K562 (cell line): ENCODE results near the gene C17orf113. TPM values are rescaled to one million over a fixed set of nuclear protein-coding genes. Genes with fewer than 3 reads are reported as not detected.

Source experiments
- ATAC-seq: fragments of 200-7000 bp; cut with Tn5 transposase; 3 replicates; pipeline ENCODE4 v1.9.1; 2020; ENCODE audit warnings: moderate library complexity
- BruUV-seq: library from RNA; stranded (reverse); fragments of 400-500 nt; replicated peaks from 2 replicates; lab custom pipeline; 2021; lab: Mats Ljungman, UMichigan
- CTCF ChIA-PET: fragments of 300-600 bp; formaldehyde crosslinking; extraction: SDS; loops from one replicate; lab custom pipeline; 2021; ENCODE audit warnings: low intra/inter-chr PET ratio; lab: Yijun Ruan, JAX
- POLR2A ChIA-PET: fragments of 300-600, 350-650 bp; sonication (Branson Sonifier 250); formaldehyde crosslinking; extraction: SDS; loops from one replicate; lab custom pipeline; 2021; ENCODE audit warnings: antibody characterized with exemption, inconsistent platforms; lab: Yijun Ruan, JAX
- DNase-seq, 4 experiments: peaks; one replicate each; pipeline versions ENCODE4 v3.0.0 to v3.0.0-alpha.2; 2011 to 2018; ENCODE audit warnings: low spot score in 3 of 4, mixed read lengths in 3 of 4; ENCODE audit errors: extremely low read depth in 1 of 4
- FAIRE-seq: peaks from 2 replicates; lab custom pipeline; 2011; peaks lifted over from hg19 to GRCh38; lab: Jason Lieb, UNC
- H2AFZ ChIP-seq: 2 replicates; pipeline ENCODE4 v1.6.0; 2011; ENCODE audit warnings: low read depth, low read length, control low read depth, inconsistent platforms
- H3K27ac ChIP-seq: fragments of 200-600 bp; 3 replicates; pipeline ENCODE4 v1.8.0; 2011; ENCODE audit warnings: low read depth, mild to moderate bottlenecking, control low read depth, inconsistent platforms, low read length, moderate library complexity, mixed read lengths; ENCODE audit errors: extremely low read depth
- H3K27me3 ChIP-seq, 2 experiments: fragments of 300-600 bp in 1 of 2; 2 replicates in 1 of 2; 3 replicates in 1 of 2; pipeline versions ENCODE4 v1.6.0 to v1.8.0; 2011; ENCODE audit warnings: inconsistent platforms in 2 of 2, low read length in 2 of 2, mild to moderate bottlenecking in 1 of 2, mixed read lengths in 1 of 2, moderate library complexity in 1 of 2; ENCODE audit not compliant: control insufficient read depth in 2 of 2, insufficient read depth in 2 of 2
- H3K36me3 ChIP-seq: fragments of 300-600 bp; 3 replicates; pipeline ENCODE4 v1.8.0; 2011; ENCODE audit warnings: mild to moderate bottlenecking, low read length, inconsistent platforms; ENCODE audit not compliant: control insufficient read depth, insufficient read depth
- H3K4me1 ChIP-seq, 2 experiments: fragments of 200-600 bp in 1 of 2; replicated peaks in 1 of 2; 2 replicates in 1 of 2; 3 replicates in 1 of 2; pipeline versions ENCODE4 v1.5.1 to v1.8.0; 2011; ENCODE audit warnings: inconsistent platforms in 2 of 2, low read length in 2 of 2, mild to moderate bottlenecking in 1 of 2, mixed read lengths in 1 of 2, moderate library complexity in 1 of 2; ENCODE audit not compliant: control insufficient read depth in 2 of 2, insufficient read depth in 2 of 2
- H3K4me2 ChIP-seq: 2 replicates; pipeline ENCODE4 v1.6.1; 2011; ENCODE audit warnings: low read length, control low read depth, inconsistent platforms, mixed read lengths; ENCODE audit not compliant: insufficient read depth
- H3K4me3 ChIP-seq: fragments of 200-600 bp; sonication (generic), shearing (Covaris generic); 2 replicates; pipeline ENCODE4 v1.5.1; 2016; ENCODE audit warnings: control low read depth, inconsistent platforms
- H3K79me2 ChIP-seq: fragments of 200-600 bp; 3 replicates; pipeline ENCODE4 v1.8.0; 2011; ENCODE audit warnings: low read length, inconsistent platforms; ENCODE audit not compliant: control insufficient read depth, insufficient read depth
- H3K9ac ChIP-seq, 2 experiments: 2 replicates each; pipeline versions ENCODE4 v1.6.0 to v1.6.1; 2011; ENCODE audit warnings: low read depth in 2 of 2, low read length in 2 of 2, control low read depth in 1 of 2, inconsistent platforms in 1 of 2, mild to moderate bottlenecking in 1 of 2, mixed read lengths in 1 of 2; ENCODE audit not compliant: insufficient read depth in 1 of 2
- H3K9me1 ChIP-seq: one replicate; pipeline ENCODE4 v1.6.0; 2011; ENCODE audit warnings: inconsistent platforms, mild to moderate bottlenecking, low read length, moderate library complexity; ENCODE audit not compliant: control insufficient read depth, insufficient read depth
- H3K9me3 ChIP-seq: replicated peaks from 2 replicates; pipeline ENCODE4 v1.5.1; 2011; ENCODE audit warnings: low read depth, low read length, inconsistent platforms; ENCODE audit not compliant: control insufficient read depth, insufficient read depth
- H4K20me1 ChIP-seq: replicated peaks from 2 replicates; pipeline ENCODE4 v1.6.1; 2011; ENCODE audit warnings: low read length, inconsistent platforms, mixed read lengths; ENCODE audit not compliant: control insufficient read depth, insufficient read depth
- CREBBP ChIP-seq: IDR thresholded peaks from one replicate; pipeline ENCODE4 v1.6.1; 2012; ENCODE audit warnings: low read depth, mild to moderate bottlenecking, control low read depth, inconsistent platforms, low read length
- E4F1 ChIP-seq: fragments of 250-450 bp; sonication (Bioruptor Pico); IDR thresholded peaks from 2 replicates; pipeline ENCODE4 v1.5.0; 2021; ENCODE audit warnings: mild to moderate bottlenecking, borderline replicate concordance
- KDM2B ChIP-seq: fragments of 250-450 bp; sonication (Bioruptor Pico); IDR thresholded peaks from 2 replicates; pipeline ENCODE4 v1.8.0; 2021; ENCODE audit warnings: mild to moderate bottlenecking, moderate library complexity
- POLR2AphosphoS5 ChIP-seq: IDR thresholded peaks from 2 replicates; pipeline ENCODE4 v1.6.1; 2011; ENCODE audit warnings: mild to moderate bottlenecking, low read depth, low read length, moderate library complexity; ENCODE audit not compliant: control insufficient read depth, insufficient read depth
- POLR2G ChIP-seq: fragments of 200-400 bp; formaldehyde crosslinking; IDR thresholded peaks from 2 replicates; pipeline ENCODE4 v1.6.1; 2017; ENCODE audit warnings: low read depth, mild to moderate bottlenecking, antibody characterized with exemption, low read length, moderate library complexity
- RCOR1 ChIP-seq, 2 experiments: IDR thresholded peaks; 2 replicates each; pipeline ENCODE4 v1.6.1; 2012; ENCODE audit warnings: low read depth in 2 of 2, low read length in 2 of 2, borderline replicate concordance in 1 of 2, improper control_type of control experiment in 1 of 2
- SLC30A9 ChIP-seq: fragments of 250-450 bp; sonication (Bioruptor Pico); IDR thresholded peaks from 2 replicates; pipeline ENCODE4 v1.8.0; 2022; ENCODE audit warnings: mild to moderate bottlenecking, moderate library complexity
- TCFL5 ChIP-seq: fragments of 250-450 bp; sonication (Bioruptor Pico); conservative IDR thresholded peaks from 2 replicates; pipeline ENCODE4 v1.6.1; 2021; ENCODE audit warnings: mild to moderate bottlenecking, moderate library complexity, matching md5 sums
- ZBTB5 ChIP-seq: fragments of 450-650 bp; IDR thresholded peaks from 2 replicates; pipeline ENCODE4 v1.6.1; 2017; ENCODE audit warnings: antibody characterized with exemption
- ZHX1 ChIP-seq: fragments of 150-350 bp; conservative IDR thresholded peaks from 2 replicates; pipeline ENCODE4 v1.6.1; 2014; ENCODE audit warnings: low read length
- ZKSCAN1 ChIP-seq: fragments of 150-350 bp; IDR thresholded peaks from 2 replicates; pipeline ENCODE4 v1.6.1; 2016; ENCODE audit warnings: low read depth, low read length
- ZNF561 ChIP-seq: fragments of 450-650 bp; formaldehyde crosslinking; conservative IDR thresholded peaks from 2 replicates; pipeline ENCODE4 v1.4.0; 2020; ENCODE audit warnings: mild to moderate bottlenecking, moderate library complexity
- ZNF740 ChIP-seq, 3 experiments: fragments of 200-800 bp in 1 of 3; sonication (Bioruptor generic) in 1 of 3; sonication (generic) in 1 of 3; formaldehyde crosslinking in 1 of 3; IDR thresholded peaks; 2 replicates each; pipeline versions ENCODE4 v1.6.1 to v1.8.0; 2016 to 2022; ENCODE audit warnings: mild to moderate bottlenecking in 2 of 3, missing compliant biosample characterization in 2 of 3, missing genetic modification characterization in 2 of 3, missing genetic modification reagents in 1 of 3
- WGBS: fragments of 100-300 bp; shearing (Covaris generic); methylation state at CpG from one replicate; pipeline ENCODE4 v1.1.6; 2016; ENCODE audit warnings: low coverage, mixed read lengths; ENCODE audit not compliant: insufficient coverage; ENCODE audit errors: missing lambda C conversion rate; 5-methylcytosine and 5-hydroxymethylcytosine counted together
- in situ Hi-C: fragments of 300-500 bp; cut with MboI; formaldehyde crosslinking; loops from 4 replicates; pipeline ENCODE4 v1.15.0; 2018; ENCODE audit warnings: inconsistent platforms, mixed read lengths
- intact Hi-C: fragments of 100-400 bp; cut with micrococcal nuclease; formaldehyde crosslinking; loops from 2 replicates; pipeline ENCODE4 v1.14.2; 2022
- polyA plus RNA-seq, 8 experiments: library from polyadenylated mRNA; depleted of rRNA in 4 of 8; stranded (reverse) in 5 of 8; unstranded in 3 of 8; fragments of >200 nt; fragmentation: Nextera tagmentation in 2 of 8; fragmentation: Illumina TruSeq in 1 of 8; extraction: Ambion mirVana in 2 of 8; extraction: Trizol in 1 of 8; gene quantifications; 2 replicates each; pipeline versions ENCODE4 v1.2.1 to v1.2.3, GENCODE V29; 2011 to 2014; ENCODE audit warnings: inconsistent platforms in 1 of 8, missing spikeins in 1 of 8
- total RNA-seq, 7 experiments: library from RNA; depleted of rRNA in 6 of 7; stranded (reverse); fragments of >200 nt in 6 of 7; fragmentation: Illumina TruSeq in 2 of 7; extraction: Trizol in 2 of 7; gene quantifications; 2 replicates each; pipeline versions ENCODE4 v1.2.1 to v1.2.3, GENCODE V29; 2011 to 2021; ENCODE audit warnings: low replicate concordance in 1 of 7

The C17orf113 gene
- total and polyA plus RNA-seq, 9 of the 15 experiments (the other 6 are each of a cell fraction or from before 2014, with no cell fraction given), result 0.10 to 1.2 (median 0.31) TPM

DNA sequence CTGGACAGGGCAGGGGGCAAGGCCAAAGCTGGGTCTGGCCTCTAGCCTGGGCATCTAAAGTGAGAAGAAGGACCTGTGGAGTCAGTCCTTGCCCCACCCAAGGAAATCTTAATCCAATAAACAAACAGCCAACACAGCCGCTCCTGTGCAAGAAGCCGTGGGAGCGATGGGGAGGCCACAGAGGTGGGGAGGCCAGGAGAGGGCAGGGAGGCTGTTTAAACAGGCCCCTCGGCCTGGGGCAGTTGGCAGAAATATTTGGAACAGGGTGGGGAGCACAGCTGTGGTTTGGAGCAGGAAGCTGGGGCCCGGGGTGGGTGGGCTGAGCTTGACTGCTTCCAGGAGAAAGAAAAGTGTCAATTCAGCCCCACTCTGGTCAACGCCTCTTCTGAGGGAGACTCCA is 42.5 kb upstream of the C17orf113 start:
- no peaks in the 10 kb centered on the region; the same call in 1 of the 2 replicates for H4K20me1 ChIP-seq
- CTCF ChIA-PET, result no interaction called here
- H3K79me2 ChIP-seq, result no peaks in the 10 kb centered on the region
- no peak overlapping the region for H3K4me2 ChIP-seq
- H3K27ac ChIP-seq, result no peak overlapping the region
- no peaks in the 10 kb centered on the region for H3K36me3 ChIP-seq
- no peaks in the 10 kb centered on the region for H3K9me3 ChIP-seq
- H2AFZ ChIP-seq, result no peak overlapping the region
- no peak overlapping the region for H3K4me3 ChIP-seq
- peaks cover 21 to 35% of the 10 kb centered on the region in 2 experiments for H3K4me1 ChIP-seq
- POLR2A ChIA-PET, result interaction anchor here (0.5 to 1.7 kb wide), 2 partner anchors 11 to 224 kb away, joined by 4 to 5 read pairs; no protein-coding TSS in a partner anchor
- intact Hi-C loops, result no loop called here
- BruUV-seq, result no TSS peak
- peaks cover 0 to 19% of the 10 kb centered on the region in 2 experiments; a peak in 2 of 5 replicates for H3K27me3 ChIP-seq
- DNase-seq (no peak), ATAC-seq (no peak), FAIRE-seq (no peak)
- no peak overlapping the region for H3K9ac ChIP-seq
- WGBS, result 71% methylated on average over 5 of the region's 6 CpGs
- H3K9me1 ChIP-seq, result no peaks in the 10 kb centered on the region
- in situ Hi-C loops, result no loop called here
- TF ChIP-seq RCOR1 (IDR thresholded peaks at IDR 0.05; ENCODE audit: borderline replicate concordance in 1 of 2, low read depth in 2 of 2, low read length in 2 of 2) (no peak), ZKSCAN1 (no peak), ZNF740 (CRISPR knock-in tag; IDR thresholded peaks at IDR 0.05) (no peak), ZNF740 (tag; IDR thresholded peaks at IDR 0.05) (no peak), E4F1 (CRISPR knock-in tag) (no peak), POLR2G (no peak), CREBBP (no peak), ZHX1 (no peak), SLC30A9 (CRISPR knock-in tag) (no peak), ZNF561 (CRISPR knock-in tag) (no peak), TCFL5 (CRISPR knock-in tag) (no peak), ZBTB5 (no peak), POLR2AphosphoS5 (no peak), KDM2B (CRISPR knock-in tag) (no peak)
